HG03135 (cell line): ENCODE results near the gene DEUP1.

ENCODE experiments used
- ATAC-seq: cut with Tn5 transposase; IDR thresholded peaks from one replicate; pipeline ENCODE4 v1.9.1; 2021; ENCODE audit warnings: mild to moderate bottlenecking, moderate library complexity; ENCODE audit not compliant: unreplicated experiment

DEUP1 gene

GRCh38 chr11:93477684-93478234 is 147.2 kb downstream of the DEUP1 start:
- ATAC-seq, result no peak

- ATAC-seq, result no peak
These were observed 148.3 kb downstream of the DEUP1 start for GRCh38 chr11:93478841-93479240.

GRCh38 chr11:93480256-93480655 is 149.7 kb downstream of the DEUP1 start:
- ATAC-seq, result no peak

- ATAC-seq, result no peak
These were observed 150.2 kb downstream of the DEUP1 start for GRCh38 chr11:93480756-93481155.

GRCh38 chr11:93481279-93481678 is 150.7 kb downstream of the DEUP1 start:
- no peak for ATAC-seq

GRCh38 chr11:93481696-93482095 is 151.2 kb downstream of the DEUP1 start:
- ATAC-seq, result no peak

GRCh38 chr11:93482556-93482955 is 152.0 kb downstream of the DEUP1 start:
- no peak for ATAC-seq

- ATAC-seq, result no peak
These were observed 154.2 kb downstream of the DEUP1 start for GRCh38 chr11:93484716-93485115.

- ATAC-seq, result no peak
These were observed 155.4 kb downstream of the DEUP1 start for GRCh38 chr11:93485983-93486382.

- no peak for ATAC-seq
These were observed 156.5 kb downstream of the DEUP1 start for GRCh38 chr11:93487032-93487483.
